GM12878 (cell line): ENCODE measurements around the gene USP26. TPM values are rescaled to one million over a fixed set of nuclear protein-coding genes. Genes with fewer than 3 reads are reported as not detected.

ENCODE experiments used
- ATAC-seq: fragments of 200-7000 bp; cut with Tn5 transposase; 3 replicates; pipeline ENCODE4 v1.9.1; 2020; ENCODE audit warnings: mild to moderate bottlenecking, moderate library complexity
- BruUV-seq: library from RNA; stranded (reverse); fragments of 400-500 nt; replicated peaks from 2 replicates; lab custom pipeline; 2021; lab: Mats Ljungman, UMichigan
- CTCF ChIA-PET: fragments of 300-600 bp; sonication (Branson Sonifier 250); formaldehyde crosslinking; extraction: SDS; loops from one replicate; lab custom pipeline; 2021; ENCODE audit warnings: inconsistent platforms; lab: Yijun Ruan, JAX
- POLR2A ChIA-PET: fragments of 350-600 bp; formaldehyde crosslinking; extraction: SDS; loops from one replicate; lab custom pipeline; 2021; ENCODE audit warnings: inconsistent platforms; lab: Charles Lee
- RAD21 ChIA-PET: fragments of 300-600 bp; sonication (Branson Sonifier 250); formaldehyde crosslinking; loops from one replicate; lab custom pipeline; 2023; ENCODE audit warnings: antibody characterized with exemption; ENCODE audit not compliant: unreplicated experiment; lab: Charles Lee
- SMC1A ChIA-PET: fragments of 300-600 bp; sonication (Branson Sonifier 250); formaldehyde crosslinking; loops from one replicate; lab custom pipeline; 2023; ENCODE audit not compliant: unreplicated experiment, uncharacterized antibody; lab: Charles Lee
- DNase-seq: peaks from one replicate; pipeline ENCODE4 v3.0.0-alpha.2; 2011; ENCODE audit warnings: low read depth, low spot score
- FAIRE-seq: peaks from 3 replicates; lab custom pipeline; 2011; peaks lifted over from hg19 to GRCh38; lab: Jason Lieb, UNC
- H2AFZ ChIP-seq: 2 replicates; pipeline ENCODE4 v1.6.0; 2011; ENCODE audit warnings: low read depth, low read length, control low read depth; ENCODE audit not compliant: control insufficient read depth
- H3K27ac ChIP-seq: 2 replicates; pipeline ENCODE4 v1.5.1; 2011; ENCODE audit warnings: control low read depth; ENCODE audit not compliant: control insufficient read depth, insufficient read depth
- H3K27me3 ChIP-seq, 2 experiments: replicated peaks in 1 of 2; 2 replicates each; pipeline versions ENCODE4 v1.6.0 to v1.6.1; 2011; ENCODE audit warnings: low read length in 1 of 2; ENCODE audit not compliant: control insufficient read depth in 2 of 2, insufficient read depth in 2 of 2
- H3K36me3 ChIP-seq, 2 experiments: 2 replicates each; pipeline ENCODE4 v1.5.1; 2011; ENCODE audit warnings: low read length in 1 of 2; ENCODE audit not compliant: control insufficient read depth in 2 of 2, insufficient read depth in 2 of 2
- H3K4me1 ChIP-seq: 2 replicates; pipeline ENCODE4 v1.6.1; 2011; ENCODE audit warnings: mild to moderate bottlenecking, low read length, moderate library complexity, mixed read lengths; ENCODE audit not compliant: control insufficient read depth, insufficient read depth
- H3K4me2 ChIP-seq: 2 replicates; pipeline ENCODE4 v1.6.0; 2011; ENCODE audit warnings: control low read depth; ENCODE audit not compliant: control insufficient read depth, insufficient read depth
- H3K4me3 ChIP-seq: fragments of 200-600 bp; sonication (generic); 2 replicates; pipeline ENCODE4 v1.5.1; 2016
- H3K79me2 ChIP-seq: 2 replicates; pipeline ENCODE4 v1.6.0; 2011; ENCODE audit warnings: low read length; ENCODE audit not compliant: control insufficient read depth, insufficient read depth
- H3K9ac ChIP-seq: 2 replicates; pipeline ENCODE4 v1.8.0; 2011; ENCODE audit warnings: low read length, control low read depth, mixed read lengths; ENCODE audit not compliant: control insufficient read depth, insufficient read depth
- H3K9me3 ChIP-seq: replicated peaks from 3 replicates; pipeline ENCODE4 v1.5.1; 2011; ENCODE audit warnings: mild to moderate bottlenecking, low read length; ENCODE audit not compliant: control insufficient read depth, insufficient read depth
- H4K20me1 ChIP-seq: 2 replicates; pipeline ENCODE4 v1.6.0; 2011; ENCODE audit not compliant: control insufficient read depth, insufficient read depth
- CHD2 ChIP-seq: IDR thresholded peaks from 2 replicates; pipeline ENCODE4 v1.6.1; 2011; ENCODE audit warnings: low read depth, low read length, improper control_type of control experiment, borderline replicate concordance
- EGR1 ChIP-seq, 2 experiments: IDR thresholded peaks; 1 replicate in 1 of 2; 2 replicates in 1 of 2; pipeline ENCODE4 v1.6.1; 2011 to 2012; ENCODE audit warnings: low read depth in 2 of 2, low read length in 2 of 2, borderline replicate concordance in 1 of 2, mild to moderate bottlenecking in 1 of 2, moderate library complexity in 1 of 2
- FOS ChIP-seq: IDR thresholded peaks from 3 replicates; pipeline ENCODE4 v1.6.1; 2011; ENCODE audit warnings: borderline replicate concordance; ENCODE audit not compliant: insufficient read length; ENCODE audit errors: extremely low read depth
- MTA2 ChIP-seq: fragments of 450-650 bp; IDR thresholded peaks from 2 replicates; pipeline ENCODE4 v1.6.1; 2016; ENCODE audit warnings: low read depth, mild to moderate bottlenecking, moderate library complexity
- MXI1 ChIP-seq: fragments of 150-350 bp; IDR thresholded peaks from 2 replicates; pipeline ENCODE4 v1.6.1; 2011; ENCODE audit warnings: low read depth, mild to moderate bottlenecking, inconsistent platforms, low read length, improper control_type of control experiment
- RAD21 ChIP-seq: IDR thresholded peaks from 2 replicates; pipeline ENCODE4 v1.6.1; 2011; ENCODE audit warnings: mild to moderate bottlenecking, low read depth, low read length, moderate library complexity; ENCODE audit not compliant: insufficient read depth
- SREBF2 ChIP-seq: IDR thresholded peaks from 2 replicates; pipeline ENCODE4 v1.6.1; 2012; ENCODE audit warnings: mild to moderate bottlenecking, low read length
- STAT1 ChIP-seq: fragments of 450-650 bp; conservative IDR thresholded peaks from 2 replicates; pipeline ENCODE4 v1.6.1; 2014; ENCODE audit warnings: antibody characterized with exemption, mild to moderate bottlenecking
- SUZ12 ChIP-seq: fragments of 200-600 bp; sonication (generic); IDR thresholded peaks from one replicate; pipeline ENCODE4 v1.6.1; 2018; ENCODE audit warnings: antibody characterized with exemption, mild to moderate bottlenecking; ENCODE audit not compliant: unreplicated experiment
- TBL1XR1 ChIP-seq: IDR thresholded peaks from 2 replicates; pipeline ENCODE4 v1.6.1; 2012; ENCODE audit warnings: low read depth, low read length, improper control_type of control experiment
- ZNF384 ChIP-seq: IDR thresholded peaks from 2 replicates; pipeline ENCODE4 v1.6.1; 2012; ENCODE audit warnings: low read depth, mild to moderate bottlenecking, low read length, improper control_type of control experiment, borderline replicate concordance
- WGBS: methylation state at CpG from one replicate; pipeline ENCODE4 v1.1.6; 2016; ENCODE audit warnings: low lambda C conversion rate; ENCODE audit not compliant: insufficient replicate concordance, insufficient coverage; ENCODE audit errors: missing lambda C conversion rate; 5-methylcytosine and 5-hydroxymethylcytosine counted together
- in situ Hi-C: fragments of 300-500 bp; cut with MboI; formaldehyde crosslinking; loops from 9 replicates; pipeline ENCODE4 v1.14.3; 2018; ENCODE audit warnings: mixed read lengths
- intact Hi-C: fragments of 100-400 bp; cut with micrococcal nuclease; formaldehyde crosslinking; loops from one replicate; pipeline ENCODE4 v1.14.2; 2022; ENCODE audit not compliant: unreplicated experiment
- polyA plus RNA-seq, 11 experiments: library from polyadenylated mRNA; depleted of rRNA in 4 of 11; unstranded in 6 of 11; stranded (reverse) in 5 of 11; fragments of >200 nt; fragmentation: Nextera tagmentation in 4 of 11; fragmentation: Illumina TruSeq in 1 of 11; extraction: Ambion mirVana in 4 of 11; extraction: Trizol in 1 of 11; gene quantifications; 1 replicate in 1 of 11; 2 replicates in 10 of 11; pipeline versions ENCODE4 v1.2.1 to v1.2.3, GENCODE V29; 2011 to 2016; ENCODE audit warnings: inconsistent platforms in 2 of 11, missing spikeins in 2 of 11, low read depth in 1 of 11
- total RNA-seq, 4 experiments: library from RNA; depleted of rRNA in 3 of 4; stranded (reverse); fragments of >200 nt in 3 of 4; fragmentation: Illumina TruSeq in 1 of 4; extraction: Trizol in 1 of 4; gene quantifications; 2 replicates each; pipeline versions ENCODE4 v1.2.1 to v1.2.3, GENCODE V29; 2013 to 2021
- TF ChIP-seq, protein P1 (sequence below): fragments of 450-650 bp; formaldehyde crosslinking; IDR thresholded peaks from 2 replicates; pipeline ENCODE4 v1.4.0; 2020; ENCODE audit warnings: mild to moderate bottlenecking, moderate library complexity
- TF ChIP-seq, protein P2 (sequence below): IDR thresholded peaks from 2 replicates; pipeline ENCODE4 v1.6.1; 2011; ENCODE audit warnings: mild to moderate bottlenecking, low read depth, low read length, moderate library complexity; ENCODE audit not compliant: insufficient replicate concordance
- TF ChIP-seq, protein P3 (sequence below): IDR thresholded peaks from 2 replicates; pipeline ENCODE4 v1.6.1; 2012; ENCODE audit warnings: improper control_type of control experiment, low read depth, low read length; ENCODE audit not compliant: insufficient replicate concordance

USP26 gene
- total and polyA plus RNA-seq, 10 of the 15 experiments (the other 5 are each of a cell fraction or from before 2014, with no cell fraction given), result not detected

DNA sequence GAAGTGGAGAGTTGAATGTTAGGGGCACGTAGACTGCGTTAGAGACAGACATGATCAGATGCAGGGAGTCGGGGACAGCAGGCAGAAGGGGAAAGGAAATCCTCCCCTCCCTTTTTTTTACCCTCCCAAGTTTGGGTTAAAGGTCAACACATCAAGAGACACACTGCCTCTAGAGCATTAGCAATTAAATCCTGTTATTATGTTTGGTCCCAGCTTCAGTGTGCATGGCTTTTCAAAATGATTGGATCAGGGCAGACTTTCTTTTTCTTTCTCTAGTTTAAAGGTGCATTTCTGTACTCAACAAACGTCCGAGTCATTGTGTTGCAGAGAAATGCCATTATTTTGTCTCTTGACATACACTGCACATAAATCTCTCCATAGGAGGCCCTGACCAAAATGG is 63.9 kb downstream of the USP26 start (continued):
- TF ChIP-seq FOS (no peak), SREBF2 (no peak), SUZ12 (no peak), STAT1 (no peak), CHD2 (no peak), EGR1 (IDR thresholded peaks at IDR 0.05; ENCODE audit: borderline replicate concordance in 1 of 2, low read depth in 2 of 2, low read length in 2 of 2) (no peak), RAD21 (no peak), MXI1 (no peak), MTA2 (no peak)
- TF ChIP-seq, protein P1, sequence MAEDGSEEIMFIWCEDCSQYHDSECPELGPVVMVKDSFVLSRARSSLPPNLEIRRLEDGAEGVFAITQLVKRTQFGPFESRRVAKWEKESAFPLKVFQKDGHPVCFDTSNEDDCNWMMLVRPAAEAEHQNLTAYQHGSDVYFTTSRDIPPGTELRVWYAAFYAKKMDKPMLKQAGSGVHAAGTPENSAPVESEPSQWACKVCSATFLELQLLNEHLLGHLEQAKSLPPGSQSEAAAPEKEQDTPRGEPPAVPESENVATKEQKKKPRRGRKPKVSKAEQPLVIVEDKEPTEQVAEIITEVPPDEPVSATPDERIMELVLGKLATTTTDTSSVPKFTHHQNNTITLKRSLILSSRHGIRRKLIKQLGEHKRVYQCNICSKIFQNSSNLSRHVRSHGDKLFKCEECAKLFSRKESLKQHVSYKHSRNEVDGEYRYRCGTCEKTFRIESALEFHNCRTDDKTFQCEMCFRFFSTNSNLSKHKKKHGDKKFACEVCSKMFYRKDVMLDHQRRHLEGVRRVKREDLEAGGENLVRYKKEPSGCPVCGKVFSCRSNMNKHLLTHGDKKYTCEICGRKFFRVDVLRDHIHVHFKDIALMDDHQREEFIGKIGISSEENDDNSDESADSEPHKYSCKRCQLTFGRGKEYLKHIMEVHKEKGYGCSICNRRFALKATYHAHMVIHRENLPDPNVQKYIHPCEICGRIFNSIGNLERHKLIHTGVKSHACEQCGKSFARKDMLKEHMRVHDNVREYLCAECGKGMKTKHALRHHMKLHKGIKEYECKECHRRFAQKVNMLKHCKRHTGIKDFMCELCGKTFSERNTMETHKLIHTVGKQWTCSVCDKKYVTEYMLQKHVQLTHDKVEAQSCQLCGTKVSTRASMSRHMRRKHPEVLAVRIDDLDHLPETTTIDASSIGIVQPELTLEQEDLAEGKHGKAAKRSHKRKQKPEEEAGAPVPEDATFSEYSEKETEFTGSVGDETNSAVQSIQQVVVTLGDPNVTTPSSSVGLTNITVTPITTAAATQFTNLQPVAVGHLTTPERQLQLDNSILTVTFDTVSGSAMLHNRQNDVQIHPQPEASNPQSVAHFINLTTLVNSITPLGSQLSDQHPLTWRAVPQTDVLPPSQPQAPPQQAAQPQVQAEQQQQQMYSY (CRISPR knock-in tag), result no peak

DNA sequence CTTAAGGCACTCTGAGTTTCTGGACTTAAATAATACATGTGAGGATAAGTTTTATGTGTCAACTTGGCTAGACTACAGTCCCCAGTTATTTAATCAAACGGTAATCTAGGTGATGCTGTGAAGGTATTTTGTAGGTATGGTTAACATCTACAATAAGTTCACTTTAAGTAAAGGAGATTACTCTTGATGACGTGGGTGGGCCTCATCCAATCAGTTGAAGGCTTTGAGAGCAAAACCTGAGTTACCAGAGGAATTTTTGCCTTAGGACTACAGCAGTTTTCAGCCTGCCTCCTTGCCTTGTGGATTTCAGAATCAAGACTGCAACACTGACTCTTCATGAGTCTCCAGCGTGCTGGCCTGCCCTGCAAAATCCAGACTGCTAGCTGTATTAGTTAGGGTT is 78.7 kb downstream of the USP26 start:
- in situ Hi-C loops, result no loop called here
- Histone ChIP-seq H3K4me2 (no peak overlapping the region), H3K27ac (no peak overlapping the region), H4K20me1 (no peaks in the 10 kb centered on the region), H3K79me2 (no peaks in the 10 kb centered on the region), H3K4me3 (no peak overlapping the region), H2AFZ (no peak overlapping the region), H3K9ac (no peak overlapping the region), H3K4me1 (no peaks in the 10 kb centered on the region), H3K9me3 (no peaks in the 10 kb centered on the region), H3K27me3 (no peaks in the 10 kb centered on the region), H3K36me3 (no peaks in the 10 kb centered on the region)
- 14% methylated on average over 3 of the region's 3 CpGs for WGBS
- BruUV-seq, result no TSS peak
- no peak for FAIRE-seq
- ChIA-PET POLR2A (no interaction called here), CTCF (no interaction called here), SMC1A (no interaction called here), RAD21 (no interaction called here)
- intact Hi-C loops, result no loop called here
- DNase-seq, result no peak
- no peak for ATAC-seq
- no peak for TF ChIP-seq ZNF384
- TF ChIP-seq, protein P2, sequence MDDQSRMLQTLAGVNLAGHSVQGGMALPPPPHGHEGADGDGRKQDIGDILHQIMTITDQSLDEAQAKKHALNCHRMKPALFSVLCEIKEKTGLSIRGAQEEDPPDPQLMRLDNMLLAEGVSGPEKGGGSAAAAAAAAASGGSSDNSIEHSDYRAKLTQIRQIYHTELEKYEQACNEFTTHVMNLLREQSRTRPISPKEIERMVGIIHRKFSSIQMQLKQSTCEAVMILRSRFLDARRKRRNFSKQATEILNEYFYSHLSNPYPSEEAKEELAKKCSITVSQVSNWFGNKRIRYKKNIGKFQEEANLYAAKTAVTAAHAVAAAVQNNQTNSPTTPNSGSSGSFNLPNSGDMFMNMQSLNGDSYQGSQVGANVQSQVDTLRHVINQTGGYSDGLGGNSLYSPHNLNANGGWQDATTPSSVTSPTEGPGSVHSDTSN, result no peak
- TF ChIP-seq TBL1XR1, result no peak
- TF ChIP-seq, protein P3, sequence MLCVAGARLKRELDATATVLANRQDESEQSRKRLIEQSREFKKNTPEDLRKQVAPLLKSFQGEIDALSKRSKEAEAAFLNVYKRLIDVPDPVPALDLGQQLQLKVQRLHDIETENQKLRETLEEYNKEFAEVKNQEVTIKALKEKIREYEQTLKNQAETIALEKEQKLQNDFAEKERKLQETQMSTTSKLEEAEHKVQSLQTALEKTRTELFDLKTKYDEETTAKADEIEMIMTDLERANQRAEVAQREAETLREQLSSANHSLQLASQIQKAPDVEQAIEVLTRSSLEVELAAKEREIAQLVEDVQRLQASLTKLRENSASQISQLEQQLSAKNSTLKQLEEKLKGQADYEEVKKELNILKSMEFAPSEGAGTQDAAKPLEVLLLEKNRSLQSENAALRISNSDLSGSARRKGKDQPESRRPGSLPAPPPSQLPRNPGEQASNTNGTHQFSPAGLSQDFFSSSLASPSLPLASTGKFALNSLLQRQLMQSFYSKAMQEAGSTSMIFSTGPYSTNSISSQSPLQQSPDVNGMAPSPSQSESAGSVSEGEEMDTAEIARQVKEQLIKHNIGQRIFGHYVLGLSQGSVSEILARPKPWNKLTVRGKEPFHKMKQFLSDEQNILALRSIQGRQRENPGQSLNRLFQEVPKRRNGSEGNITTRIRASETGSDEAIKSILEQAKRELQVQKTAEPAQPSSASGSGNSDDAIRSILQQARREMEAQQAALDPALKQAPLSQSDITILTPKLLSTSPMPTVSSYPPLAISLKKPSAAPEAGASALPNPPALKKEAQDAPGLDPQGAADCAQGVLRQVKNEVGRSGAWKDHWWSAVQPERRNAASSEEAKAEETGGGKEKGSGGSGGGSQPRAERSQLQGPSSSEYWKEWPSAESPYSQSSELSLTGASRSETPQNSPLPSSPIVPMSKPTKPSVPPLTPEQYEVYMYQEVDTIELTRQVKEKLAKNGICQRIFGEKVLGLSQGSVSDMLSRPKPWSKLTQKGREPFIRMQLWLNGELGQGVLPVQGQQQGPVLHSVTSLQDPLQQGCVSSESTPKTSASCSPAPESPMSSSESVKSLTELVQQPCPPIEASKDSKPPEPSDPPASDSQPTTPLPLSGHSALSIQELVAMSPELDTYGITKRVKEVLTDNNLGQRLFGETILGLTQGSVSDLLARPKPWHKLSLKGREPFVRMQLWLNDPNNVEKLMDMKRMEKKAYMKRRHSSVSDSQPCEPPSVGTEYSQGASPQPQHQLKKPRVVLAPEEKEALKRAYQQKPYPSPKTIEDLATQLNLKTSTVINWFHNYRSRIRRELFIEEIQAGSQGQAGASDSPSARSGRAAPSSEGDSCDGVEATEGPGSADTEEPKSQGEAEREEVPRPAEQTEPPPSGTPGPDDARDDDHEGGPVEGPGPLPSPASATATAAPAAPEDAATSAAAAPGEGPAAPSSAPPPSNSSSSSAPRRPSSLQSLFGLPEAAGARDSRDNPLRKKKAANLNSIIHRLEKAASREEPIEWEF, result no peak
